GM19468 (cell line): ENCODE measurements around the gene NPTX1.

Source experiments
- ATAC-seq: cut with Tn5 transposase; IDR thresholded peaks from one replicate; pipeline ENCODE4 v1.9.1; 2021; ENCODE audit warnings: mild to moderate bottlenecking, moderate library complexity, moderate number of reproducible peaks; ENCODE audit not compliant: unreplicated experiment; ENCODE audit errors: extremely low read depth

NPTX1 gene

GRCh38 chr17:80464486-80464885, 11.9 kb downstream of the NPTX1 start:
- ATAC-seq: no peak

- no peak for ATAC-seq
These were observed 12.5 kb downstream of the NPTX1 start for GRCh38 chr17:80463784-80464400.

GRCh38 chr17:80461528-80462160, 14.8 kb downstream of the NPTX1 start:
- no peak for ATAC-seq

- ATAC-seq: no peak
These were observed 16.0 kb downstream of the NPTX1 start for GRCh38 chr17:80460429-80460834.

- ATAC-seq: no peak
These were observed 17.2 kb downstream of the NPTX1 start for GRCh38 chr17:80459234-80459633.

GRCh38 chr17:80458016-80458415, 18.4 kb downstream of the NPTX1 start:
- no peak for ATAC-seq

- no peak for ATAC-seq
These were observed 19.1 kb downstream of the NPTX1 start for GRCh38 chr17:80457236-80457856.

- ATAC-seq: no peak
These were observed 19.8 kb downstream of the NPTX1 start for GRCh38 chr17:80456465-80457235.

GRCh38 chr17:80455784-80456183, 20.6 kb downstream of the NPTX1 start:
- ATAC-seq: no peak

- no peak for ATAC-seq
These were observed 21.1 kb downstream of the NPTX1 start for GRCh38 chr17:80455336-80455710.

GRCh38 chr17:80454557-80455335, 21.7 kb downstream of the NPTX1 start:
- peak; percentile 83 for ATAC-seq

- ATAC-seq: no peak
These were observed 22.3 kb downstream of the NPTX1 start for GRCh38 chr17:80453998-80454556.

GRCh38 chr17:80453126-80453997, 23.0 kb downstream of the NPTX1 start:
- no peak for ATAC-seq

- no peak for ATAC-seq
These were observed 24.1 kb downstream of the NPTX1 start for GRCh38 chr17:80452173-80452915.

GRCh38 chr17:80451104-80451775, 25.2 kb downstream of the NPTX1 start:
- ATAC-seq: no peak

- no peak for ATAC-seq
These were observed 26.4 kb downstream of the NPTX1 start for GRCh38 chr17:80449930-80450576.

GRCh38 chr17:80449194-80449929, 27.0 kb downstream of the NPTX1 start:
- ATAC-seq: no peak
